HEK293 (cell line): ENCODE data around the gene HARBI1.

Source experiments
- CTCF ChIA-PET: fragments of 350-600 bp; formaldehyde crosslinking; extraction: SDS; loops from one replicate; lab custom pipeline; 2021; ENCODE audit warnings: antibody characterized with exemption; lab: Yijun Ruan, JAX
- POLR2A ChIA-PET: fragments of 300-600 bp; formaldehyde crosslinking; extraction: SDS; loops from one replicate; lab custom pipeline; 2020; ENCODE audit warnings: antibody characterized with exemption, inconsistent platforms; lab: Yijun Ruan, JAX
- H3K27ac ChIP-seq: fragments of 200-500 bp; sonication (Bioruptor generic); 2 replicates; pipeline ENCODE4 v1.5.1; 2014; ENCODE audit warnings: low read depth, low read length, control low read depth, inconsistent platforms; ENCODE audit errors: extremely low read depth
- H3K36me3 ChIP-seq, 2 experiments: fragments of 200-500 bp in 1 of 2; sonication (Bioruptor generic) in 1 of 2; 1 replicate in 1 of 2; 2 replicates in 1 of 2; pipeline ENCODE4 v1.5.1; 2014 to 2017; ENCODE audit warnings: inconsistent platforms in 2 of 2, low read length in 2 of 2; ENCODE audit not compliant: control insufficient read depth in 2 of 2, insufficient read depth in 1 of 2
- H3K4me1 ChIP-seq: fragments of 200-500 bp; sonication (Bioruptor generic); 2 replicates; pipeline ENCODE4 v1.5.1; 2014; ENCODE audit warnings: mild to moderate bottlenecking, low read length, inconsistent platforms; ENCODE audit not compliant: control insufficient read depth, insufficient read depth
- H3K4me3 ChIP-seq: 2 replicates; pipeline ENCODE4 v1.5.1; 2011; ENCODE audit warnings: low read depth, mild to moderate bottlenecking, control low read depth, low read length, moderate library complexity
- H3K9me3 ChIP-seq: fragments of 200-500 bp; sonication (Bioruptor generic); 2 replicates; pipeline ENCODE4 v1.5.1; 2014; ENCODE audit warnings: low read depth, low read length, inconsistent platforms; ENCODE audit not compliant: control insufficient read depth, insufficient read depth
- GLIS1 ChIP-seq: fragments of 450-650 bp; formaldehyde crosslinking; IDR thresholded peaks from 2 replicates; pipeline ENCODE4 v1.5.1; 2016; ENCODE audit warnings: missing biosample characterization, missing genetic modification characterization
- HOXD13 ChIP-seq: sonication (generic); formaldehyde crosslinking; IDR thresholded peaks from 2 replicates; pipeline ENCODE4 v1.8.0; 2022; ENCODE audit warnings: missing genetic modification reagents, borderline replicate concordance
- PRDM1 ChIP-seq: fragments of 450-650 bp; formaldehyde crosslinking; IDR thresholded peaks from 2 replicates; pipeline ENCODE4; 2016; ENCODE audit warnings: missing biosample characterization, missing genetic modification characterization
- SP2 ChIP-seq: fragments of 450-650 bp; formaldehyde crosslinking; IDR thresholded peaks from 2 replicates; pipeline ENCODE4 v1.5.1; 2016; ENCODE audit warnings: missing biosample characterization, missing genetic modification characterization
- SP3 ChIP-seq: fragments of 450-650 bp; formaldehyde crosslinking; IDR thresholded peaks from 2 replicates; pipeline ENCODE4 v1.5.1; 2016; ENCODE audit warnings: missing biosample characterization, missing genetic modification characterization
- TCF7L2 ChIP-seq: IDR thresholded peaks from 2 replicates; pipeline ENCODE4 v1.6.1; 2011; ENCODE audit warnings: low read depth, mild to moderate bottlenecking, inconsistent platforms, low read length, moderate library complexity, borderline replicate concordance
- WT1 ChIP-seq: fragments of 450-650 bp; formaldehyde crosslinking; IDR thresholded peaks from 2 replicates; pipeline ENCODE4 v1.5.1; 2016; ENCODE audit warnings: missing biosample characterization, missing genetic modification characterization
- ZBTB48 ChIP-seq: fragments of 450-650 bp; formaldehyde crosslinking; IDR thresholded peaks from 2 replicates; pipeline ENCODE4 v1.5.1; 2016; ENCODE audit warnings: missing biosample characterization, missing genetic modification characterization
- ZIC2 ChIP-seq: fragments of 450-650 bp; formaldehyde crosslinking; IDR thresholded peaks from 2 replicates; pipeline ENCODE4 v1.5.1; 2016; ENCODE audit warnings: missing biosample characterization, missing genetic modification characterization
- ZNF121 ChIP-seq: fragments of 450-650 bp; formaldehyde crosslinking; IDR thresholded peaks from 2 replicates; pipeline ENCODE4 v1.5.1; 2016; ENCODE audit warnings: missing biosample characterization, missing genetic modification characterization
- ZNF132 ChIP-seq: fragments of 450-650 bp; formaldehyde crosslinking; IDR thresholded peaks from 2 replicates; pipeline ENCODE4 v1.5.1; 2017; ENCODE audit warnings: missing biosample characterization, missing genetic modification characterization, borderline replicate concordance
- ZNF19 ChIP-seq: fragments of 450-650 bp; formaldehyde crosslinking; IDR thresholded peaks from 2 replicates; pipeline ENCODE4; 2016; ENCODE audit warnings: missing biosample characterization, missing genetic modification characterization, low read depth
- ZNF223 ChIP-seq: fragments of 450-650 bp; formaldehyde crosslinking; IDR thresholded peaks from 2 replicates; pipeline ENCODE4 v1.5.1; 2016; ENCODE audit warnings: missing biosample characterization, missing genetic modification characterization
- ZNF366 ChIP-seq: fragments of 450-650 bp; formaldehyde crosslinking; conservative IDR thresholded peaks from 2 replicates; pipeline ENCODE4 v1.5.1; 2016; ENCODE audit warnings: missing biosample characterization, missing genetic modification characterization
- ZNF404 ChIP-seq: fragments of 450-650 bp; formaldehyde crosslinking; IDR thresholded peaks from 2 replicates; pipeline ENCODE4 v1.5.1; 2017; ENCODE audit warnings: missing biosample characterization, missing genetic modification characterization
- ZNF416 ChIP-seq: fragments of 450-650 bp; formaldehyde crosslinking; IDR thresholded peaks from 2 replicates; pipeline ENCODE4 v1.5.1; 2016; ENCODE audit warnings: missing biosample characterization, missing genetic modification characterization
- ZNF560 ChIP-seq: fragments of 450-650 bp; formaldehyde crosslinking; IDR thresholded peaks from 2 replicates; pipeline ENCODE4 v1.5.1; 2017; ENCODE audit warnings: missing biosample characterization, missing genetic modification characterization, borderline replicate concordance
- ZNF561 ChIP-seq: fragments of 450-650 bp; IDR thresholded peaks from 2 replicates; pipeline ENCODE4 v1.5.1; 2018; ENCODE audit warnings: missing biosample characterization, missing genetic modification characterization, borderline replicate concordance
- ZNF629 ChIP-seq: fragments of 450-650 bp; formaldehyde crosslinking; IDR thresholded peaks from 2 replicates; pipeline ENCODE4 v1.5.1; 2017; ENCODE audit warnings: missing biosample characterization, missing genetic modification characterization
- ZNF785 ChIP-seq: fragments of 450-650 bp; formaldehyde crosslinking; IDR thresholded peaks from 2 replicates; pipeline ENCODE4 v1.5.1; 2016; ENCODE audit warnings: missing biosample characterization, missing genetic modification characterization
- TF ChIP-seq, protein P1 (sequence below): fragments of 450-650 bp; formaldehyde crosslinking; IDR thresholded peaks from 2 replicates; pipeline ENCODE4 v1.5.1; 2017; ENCODE audit warnings: missing biosample characterization, missing genetic modification characterization
- TF ChIP-seq, protein P2 (sequence below): fragments of 450-650 bp; formaldehyde crosslinking; IDR thresholded peaks from 2 replicates; pipeline ENCODE4 v1.5.1; 2016; ENCODE audit warnings: missing biosample characterization, missing genetic modification characterization
- TF ChIP-seq, protein P3 (sequence below): fragments of 450-650 bp; formaldehyde crosslinking; IDR thresholded peaks from 2 replicates; pipeline ENCODE4 v1.5.1; 2016; ENCODE audit warnings: missing biosample characterization, missing genetic modification characterization, low read depth
- TF ChIP-seq, protein P4 (sequence below): fragments of 450-650 bp; IDR thresholded peaks from 2 replicates; pipeline ENCODE4 v1.5.1; 2018; ENCODE audit warnings: missing biosample characterization, missing genetic modification characterization
- TF ChIP-seq, protein P5 (sequence below): fragments of 450-650 bp; formaldehyde crosslinking; IDR thresholded peaks from 2 replicates; pipeline ENCODE4 v1.5.1; 2016; ENCODE audit warnings: missing biosample characterization, missing genetic modification characterization
- TF ChIP-seq, protein P6 (sequence below): fragments of 450-650 bp; formaldehyde crosslinking; IDR thresholded peaks from 2 replicates; pipeline ENCODE4 v1.5.1; 2016; ENCODE audit warnings: missing biosample characterization, missing genetic modification characterization

The HARBI1 gene

DNA sequence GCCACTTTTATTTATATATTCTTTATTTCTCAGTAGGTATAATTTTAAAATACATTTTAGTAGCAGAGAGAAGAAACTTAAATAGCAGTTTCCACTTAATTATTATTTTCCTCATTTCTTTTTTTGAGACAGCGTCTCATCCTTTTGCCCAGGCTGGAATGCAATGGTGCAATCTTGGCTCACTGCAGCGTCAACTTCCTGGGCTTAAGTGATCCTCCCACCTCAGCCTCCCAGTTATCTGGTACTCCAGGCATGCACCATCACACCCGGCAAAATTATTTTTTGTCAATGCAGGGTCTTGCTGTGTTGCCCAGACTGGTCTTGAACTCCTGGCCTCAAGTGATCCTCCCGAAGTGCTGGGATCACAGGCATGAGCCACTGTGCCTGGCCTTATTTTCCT, 38.6 kb upstream of the HARBI1 start:
- POLR2A ChIA-PET, result no interaction called here
- no peaks in the 10 kb centered on the region for H3K9me3 ChIP-seq
- H3K36me3 ChIP-seq, result peaks cover 24 to 84% of the 10 kb centered on the region in 2 experiments
- no peaks in the 10 kb centered on the region for H3K4me1 ChIP-seq
- no peak overlapping the region for H3K27ac ChIP-seq
- no peak overlapping the region for H3K4me3 ChIP-seq
- CTCF ChIA-PET, result no interaction called here
- TF ChIP-seq ZNF560, result no peak
- TF ChIP-seq ZNF561 (tag by site-specific recombination), result no peak
- TF ChIP-seq HOXD13 (CRISPR knock-in tag), result no peak
- TF ChIP-seq, protein P1, sequence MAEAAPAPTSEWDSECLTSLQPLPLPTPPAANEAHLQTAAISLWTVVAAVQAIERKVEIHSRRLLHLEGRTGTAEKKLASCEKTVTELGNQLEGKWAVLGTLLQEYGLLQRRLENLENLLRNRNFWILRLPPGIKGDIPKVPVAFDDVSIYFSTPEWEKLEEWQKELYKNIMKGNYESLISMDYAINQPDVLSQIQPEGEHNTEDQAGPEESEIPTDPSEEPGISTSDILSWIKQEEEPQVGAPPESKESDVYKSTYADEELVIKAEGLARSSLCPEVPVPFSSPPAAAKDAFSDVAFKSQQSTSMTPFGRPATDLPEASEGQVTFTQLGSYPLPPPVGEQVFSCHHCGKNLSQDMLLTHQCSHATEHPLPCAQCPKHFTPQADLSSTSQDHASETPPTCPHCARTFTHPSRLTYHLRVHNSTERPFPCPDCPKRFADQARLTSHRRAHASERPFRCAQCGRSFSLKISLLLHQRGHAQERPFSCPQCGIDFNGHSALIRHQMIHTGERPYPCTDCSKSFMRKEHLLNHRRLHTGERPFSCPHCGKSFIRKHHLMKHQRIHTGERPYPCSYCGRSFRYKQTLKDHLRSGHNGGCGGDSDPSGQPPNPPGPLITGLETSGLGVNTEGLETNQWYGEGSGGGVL, result no peak
- no peak for TF ChIP-seq SP3 (tag by site-specific recombination)
- no peak for TF ChIP-seq ZNF366
- TF ChIP-seq ZNF785 (tag by site-specific recombination), result no peak
- no peak for TF ChIP-seq ZNF404 (tag by site-specific recombination)
- TF ChIP-seq WT1 (tag by site-specific recombination), result no peak
- TF ChIP-seq, protein P2, sequence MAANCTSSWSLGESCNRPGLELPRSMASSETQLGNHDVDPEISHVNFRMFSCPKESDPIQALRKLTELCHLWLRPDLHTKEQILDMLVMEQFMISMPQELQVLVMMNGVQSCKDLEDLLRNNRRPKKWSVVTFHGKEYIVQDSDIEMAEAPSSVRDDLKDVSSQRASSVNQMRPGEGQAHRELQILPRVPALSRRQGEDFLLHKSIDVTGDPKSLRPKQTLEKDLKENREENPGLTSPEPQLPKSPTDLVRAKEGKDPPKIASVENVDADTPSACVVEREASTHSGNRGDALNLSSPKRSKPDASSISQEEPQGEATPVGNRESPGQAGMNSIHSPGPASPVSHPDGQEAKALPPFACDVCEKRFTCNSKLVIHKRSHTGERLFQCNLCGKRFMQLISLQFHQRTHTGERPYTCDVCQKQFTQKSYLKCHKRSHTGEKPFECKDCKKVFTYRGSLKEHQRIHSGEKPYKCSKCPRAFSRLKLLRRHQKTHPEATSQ, result no peak
- TF ChIP-seq, protein P3, sequence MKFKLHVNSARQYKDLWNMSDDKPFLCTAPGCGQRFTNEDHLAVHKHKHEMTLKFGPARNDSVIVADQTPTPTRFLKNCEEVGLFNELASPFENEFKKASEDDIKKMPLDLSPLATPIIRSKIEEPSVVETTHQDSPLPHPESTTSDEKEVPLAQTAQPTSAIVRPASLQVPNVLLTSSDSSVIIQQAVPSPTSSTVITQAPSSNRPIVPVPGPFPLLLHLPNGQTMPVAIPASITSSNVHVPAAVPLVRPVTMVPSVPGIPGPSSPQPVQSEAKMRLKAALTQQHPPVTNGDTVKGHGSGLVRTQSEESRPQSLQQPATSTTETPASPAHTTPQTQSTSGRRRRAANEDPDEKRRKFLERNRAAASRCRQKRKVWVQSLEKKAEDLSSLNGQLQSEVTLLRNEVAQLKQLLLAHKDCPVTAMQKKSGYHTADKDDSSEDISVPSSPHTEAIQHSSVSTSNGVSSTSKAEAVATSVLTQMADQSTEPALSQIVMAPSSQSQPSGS, result no peak
- TF ChIP-seq SP2 (tag by site-specific recombination), result no peak
- TF ChIP-seq ZNF223 (tag by site-specific recombination), result no peak
- no peak for TF ChIP-seq ZNF19
- TF ChIP-seq TCF7L2, result no peak
- TF ChIP-seq ZNF416 (tag by site-specific recombination), result no peak
- TF ChIP-seq ZNF132 (tag by site-specific recombination), result no peak
- TF ChIP-seq, protein P4, sequence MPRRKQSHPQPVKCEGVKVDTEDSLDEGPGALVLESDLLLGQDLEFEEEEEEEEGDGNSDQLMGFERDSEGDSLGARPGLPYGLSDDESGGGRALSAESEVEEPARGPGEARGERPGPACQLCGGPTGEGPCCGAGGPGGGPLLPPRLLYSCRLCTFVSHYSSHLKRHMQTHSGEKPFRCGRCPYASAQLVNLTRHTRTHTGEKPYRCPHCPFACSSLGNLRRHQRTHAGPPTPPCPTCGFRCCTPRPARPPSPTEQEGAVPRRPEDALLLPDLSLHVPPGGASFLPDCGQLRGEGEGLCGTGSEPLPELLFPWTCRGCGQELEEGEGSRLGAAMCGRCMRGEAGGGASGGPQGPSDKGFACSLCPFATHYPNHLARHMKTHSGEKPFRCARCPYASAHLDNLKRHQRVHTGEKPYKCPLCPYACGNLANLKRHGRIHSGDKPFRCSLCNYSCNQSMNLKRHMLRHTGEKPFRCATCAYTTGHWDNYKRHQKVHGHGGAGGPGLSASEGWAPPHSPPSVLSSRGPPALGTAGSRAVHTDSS (tag by site-specific recombination), result no peak
- TF ChIP-seq ZNF121 (tag by site-specific recombination), result no peak

DNA sequence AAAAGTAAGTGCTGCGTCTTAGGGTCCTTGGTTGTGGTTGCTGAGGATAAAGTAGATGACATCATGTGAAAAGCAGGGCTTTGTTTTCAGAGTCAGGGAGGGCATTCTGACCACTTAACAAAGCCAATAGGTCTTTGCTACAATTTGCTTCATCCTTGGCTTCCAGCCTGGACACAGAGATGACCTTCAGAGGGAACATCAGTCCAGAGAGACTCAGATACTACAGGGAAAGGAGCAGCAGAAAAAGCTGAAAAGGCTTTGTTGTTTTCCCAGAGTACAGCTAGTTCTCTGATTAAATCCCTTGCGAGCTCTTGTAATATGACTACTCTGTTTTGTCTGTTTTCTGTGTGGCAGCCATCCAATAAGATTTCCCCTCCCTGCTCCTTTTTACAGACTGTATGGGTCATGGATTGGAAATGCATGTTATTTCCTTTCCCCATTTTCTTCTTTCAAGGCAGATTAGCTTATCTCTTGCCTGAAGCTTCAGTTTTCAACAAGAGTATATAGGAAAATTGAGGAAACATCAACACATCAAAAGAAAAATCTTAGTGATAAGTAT, 32.2 kb upstream of the HARBI1 start:
- H3K27ac ChIP-seq, result no peak overlapping the region
- TF ChIP-seq ZNF629 (tag by site-specific recombination) (0 out of 2 replicates have a peak, but pooled peaks have one; percentile 35), ZBTB48 (tag by site-specific recombination) (peak; percentile 48; the same call in 1 of the 2 replicates), GLIS1 (tag by site-specific recombination) (peak; percentile 15; the same call in 1 of the 2 replicates), ZIC2 (tag by site-specific recombination) (no peak), PRDM1 (0 out of 2 replicates have a peak, but pooled peaks have one; percentile 4)
- TF ChIP-seq, protein P3, result peak; percentile 81
- TF ChIP-seq, protein P5, sequence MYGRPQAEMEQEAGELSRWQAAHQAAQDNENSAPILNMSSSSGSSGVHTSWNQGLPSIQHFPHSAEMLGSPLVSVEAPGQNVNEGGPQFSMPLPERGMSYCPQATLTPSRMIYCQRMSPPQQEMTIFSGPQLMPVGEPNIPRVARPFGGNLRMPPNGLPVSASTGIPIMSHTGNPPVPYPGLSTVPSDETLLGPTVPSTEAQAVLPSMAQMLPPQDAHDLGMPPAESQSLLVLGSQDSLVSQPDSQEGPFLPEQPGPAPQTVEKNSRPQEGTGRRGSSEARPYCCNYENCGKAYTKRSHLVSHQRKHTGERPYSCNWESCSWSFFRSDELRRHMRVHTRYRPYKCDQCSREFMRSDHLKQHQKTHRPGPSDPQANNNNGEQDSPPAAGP, result no peak
- TF ChIP-seq, protein P6, sequence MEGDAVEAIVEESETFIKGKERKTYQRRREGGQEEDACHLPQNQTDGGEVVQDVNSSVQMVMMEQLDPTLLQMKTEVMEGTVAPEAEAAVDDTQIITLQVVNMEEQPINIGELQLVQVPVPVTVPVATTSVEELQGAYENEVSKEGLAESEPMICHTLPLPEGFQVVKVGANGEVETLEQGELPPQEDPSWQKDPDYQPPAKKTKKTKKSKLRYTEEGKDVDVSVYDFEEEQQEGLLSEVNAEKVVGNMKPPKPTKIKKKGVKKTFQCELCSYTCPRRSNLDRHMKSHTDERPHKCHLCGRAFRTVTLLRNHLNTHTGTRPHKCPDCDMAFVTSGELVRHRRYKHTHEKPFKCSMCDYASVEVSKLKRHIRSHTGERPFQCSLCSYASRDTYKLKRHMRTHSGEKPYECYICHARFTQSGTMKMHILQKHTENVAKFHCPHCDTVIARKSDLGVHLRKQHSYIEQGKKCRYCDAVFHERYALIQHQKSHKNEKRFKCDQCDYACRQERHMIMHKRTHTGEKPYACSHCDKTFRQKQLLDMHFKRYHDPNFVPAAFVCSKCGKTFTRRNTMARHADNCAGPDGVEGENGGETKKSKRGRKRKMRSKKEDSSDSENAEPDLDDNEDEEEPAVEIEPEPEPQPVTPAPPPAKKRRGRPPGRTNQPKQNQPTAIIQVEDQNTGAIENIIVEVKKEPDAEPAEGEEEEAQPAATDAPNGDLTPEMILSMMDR (tag by site-specific recombination), result no peak

More for the DNA sequence above, 32.2 kb upstream of the HARBI1 start:
- peaks cover 15 to 80% of the 10 kb centered on the region in 2 experiments for H3K36me3 ChIP-seq
- ChIA-PET POLR2A (interaction anchor here (2.3 kb wide), 1 partner anchor 51 kb away, joined by 7 read pairs; the partner anchor contains the start of genes ARHGAP1 and ZNF408), CTCF (interaction anchor here (0.6 to 1.3 kb wide), 4 partner anchors 31 to 536 kb away, joined by 3 to 4 read pairs (median 4); no protein-coding TSS in a partner anchor)
- H3K9me3 ChIP-seq, result no peaks in the 10 kb centered on the region
- H3K4me3 ChIP-seq, result no peak overlapping the region
- no peaks in the 10 kb centered on the region for H3K4me1 ChIP-seq
